GM23338 (cell line): ENCODE results near the gene HHIP. TPM values are rescaled to one million over a fixed set of nuclear protein-coding genes. Genes with fewer than 3 reads are reported as not detected.

Source experiments
- ATAC-seq: fragments of 200-7000 bp; cut with Tn5 transposase; 3 replicates; pipeline ENCODE4 v1.9.1; 2020
- DNase-seq: peaks from one replicate; pipeline ENCODE4 v3.0.0-alpha.2; 2015; ENCODE audit warnings: low spot score
- H2AFZ ChIP-seq: fragments of 200-600 bp; sonication (generic); 2 replicates; pipeline ENCODE4 v1.8.0; 2016; ENCODE audit warnings: antibody characterized with exemption, mild to moderate bottlenecking, moderate library complexity
- H3F3A ChIP-seq: fragments of 200-600 bp; sonication (generic); replicated peaks from 2 replicates; pipeline ENCODE4 v1.8.0; 2017; ENCODE audit warnings: antibody characterized with exemption, mixed run types, low read depth
- H3K27ac ChIP-seq: fragments of 200-600 bp; sonication (generic); 2 replicates; pipeline ENCODE4 v1.6.1; 2016; ENCODE audit warnings: low read depth
- H3K27me3 ChIP-seq: fragments of 200-600 bp; sonication (generic); 2 replicates; pipeline ENCODE4 v1.8.0; 2016; ENCODE audit warnings: mild to moderate bottlenecking, mixed run types, moderate library complexity; ENCODE audit not compliant: insufficient read depth
- H3K36me3 ChIP-seq: fragments of 200-600 bp; sonication (generic); 2 replicates; pipeline ENCODE4 v1.8.0; 2016; ENCODE audit warnings: mild to moderate bottlenecking; ENCODE audit not compliant: insufficient read depth
- H3K4me1 ChIP-seq: fragments of 200-600 bp; sonication (generic); 2 replicates; pipeline ENCODE4 v1.8.0; 2016; ENCODE audit warnings: mild to moderate bottlenecking, moderate library complexity; ENCODE audit not compliant: insufficient read depth
- H3K4me2 ChIP-seq: fragments of 200-600 bp; sonication (generic); 2 replicates; pipeline ENCODE4 v1.7.1; 2017; ENCODE audit warnings: mixed run types
- H3K4me3 ChIP-seq: fragments of 200-600 bp; sonication (generic); 2 replicates; pipeline ENCODE4 v1.6.1; 2016; ENCODE audit warnings: mixed run types
- H3K79me2 ChIP-seq: fragments of 200-600 bp; sonication (generic); replicated peaks from 2 replicates; pipeline ENCODE4 v1.8.0; 2017; ENCODE audit warnings: mild to moderate bottlenecking; ENCODE audit not compliant: insufficient read depth
- H3K9me2 ChIP-seq: fragments of 200-600 bp; sonication (generic); 2 replicates; pipeline ENCODE4 v1.8.0; 2017; ENCODE audit not compliant: insufficient read depth
- H4K20me1 ChIP-seq: fragments of 200-600 bp; sonication (generic); replicated peaks from 2 replicates; pipeline ENCODE4 v1.8.0; 2017; ENCODE audit warnings: mild to moderate bottlenecking; ENCODE audit not compliant: insufficient read depth
- H3K27ac Mint-ChIP-seq: 2 replicates; pipeline ENCODE4 v1.8.0; 2020; ENCODE audit warnings: inconsistent platforms, mild to moderate bottlenecking, moderate library complexity, mixed read lengths
- H3K27me3 Mint-ChIP-seq: 3 replicates; pipeline ENCODE4 v1.8.0; 2022; ENCODE audit warnings: low read depth, mild to moderate bottlenecking, moderate library complexity, mixed read lengths, inconsistent platforms; ENCODE audit not compliant: insufficient read depth, poor library complexity
- H3K36me3 Mint-ChIP-seq: 3 replicates; pipeline ENCODE4 v1.8.0; 2021; ENCODE audit warnings: low read depth, mild to moderate bottlenecking, inconsistent platforms, moderate library complexity, mixed read lengths
- H3K4me1 Mint-ChIP-seq: 3 replicates; pipeline ENCODE4 v1.8.0; 2020; ENCODE audit warnings: mild to moderate bottlenecking, inconsistent platforms, mixed read lengths
- H3K4me3 Mint-ChIP-seq: 3 replicates; pipeline ENCODE4 v1.8.0; 2021; ENCODE audit warnings: moderate library complexity, mild to moderate bottlenecking, inconsistent platforms, mixed read lengths
- H3K9me3 Mint-ChIP-seq: 3 replicates; pipeline ENCODE4 v1.8.0; 2020; ENCODE audit warnings: moderate library complexity, mild to moderate bottlenecking, inconsistent platforms, mixed read lengths
- CREB1 ChIP-seq: fragments of 250-450 bp; sonication (Bioruptor Pico); IDR thresholded peaks from 2 replicates; pipeline ENCODE4 v1.5.0; 2020; ENCODE audit warnings: low read depth, mild to moderate bottlenecking, moderate library complexity
- STAT1 ChIP-seq: IDR thresholded peaks from one replicate; pipeline ENCODE4 v1.6.1; 2016; ENCODE audit warnings: antibody characterized with exemption; ENCODE audit not compliant: unreplicated experiment
- ZNF331 ChIP-seq: fragments of 250-450 bp; sonication (Bioruptor Pico); IDR thresholded peaks from 2 replicates; pipeline ENCODE4 v1.5.0; 2020; ENCODE audit warnings: low read depth, mild to moderate bottlenecking, moderate library complexity
- polyA plus RNA-seq: library from polyadenylated mRNA; unstranded; fragments of >200 nt; fragmentation: Nextera tagmentation; extraction: Ambion mirVana; gene quantifications from 2 replicates; pipeline ENCODE4 v1.2.1, GENCODE V29; 2016
- total RNA-seq: library from RNA; depleted of rRNA; stranded (reverse); fragments of >200 nt; shearing (Covaris generic); gene quantifications from 2 replicates; pipeline ENCODE4 v1.2.3, GENCODE V29; 2014
- TF ChIP-seq, protein P1 (sequence below): IDR thresholded peaks from one replicate; pipeline ENCODE4 v1.6.1; 2018; ENCODE audit warnings: antibody characterized with exemption; ENCODE audit not compliant: unreplicated experiment
- TF ChIP-seq, protein P2 (sequence below): fragments of 250-450 bp; sonication (Bioruptor Pico); IDR thresholded peaks from 2 replicates; pipeline ENCODE4 v1.5.0; 2020; ENCODE audit warnings: mild to moderate bottlenecking, moderate library complexity

HHIP gene
- total and polyA plus RNA-seq, 2 experiments from 2014 or later, result 2.5 to 4.2 TPM

- no peak overlapping the region for H3K27ac Mint-ChIP-seq
- H3K4me1 Mint-ChIP-seq, result no peaks in the 10 kb centered on the region
- H3K27me3 ChIP-seq, result no peaks in the 10 kb centered on the region
- no peaks in the 10 kb centered on the region for H3K4me1 ChIP-seq
- no peak overlapping the region for H2AFZ ChIP-seq
- H3K27ac ChIP-seq, result no peak overlapping the region
- H3K4me3 ChIP-seq, result no peak overlapping the region
- no peaks in the 10 kb centered on the region for H3K79me2 ChIP-seq
- DNase-seq, result no peak
- ATAC-seq, result no peak
- H3K4me2 ChIP-seq, result no peak overlapping the region
- peaks cover 3% of the 10 kb centered on the region for H3K27me3 Mint-ChIP-seq
- H3K9me3 Mint-ChIP-seq, result no peaks in the 10 kb centered on the region
- no peaks in the 10 kb centered on the region for H3K9me2 ChIP-seq
- TF ChIP-seq, protein P1, sequence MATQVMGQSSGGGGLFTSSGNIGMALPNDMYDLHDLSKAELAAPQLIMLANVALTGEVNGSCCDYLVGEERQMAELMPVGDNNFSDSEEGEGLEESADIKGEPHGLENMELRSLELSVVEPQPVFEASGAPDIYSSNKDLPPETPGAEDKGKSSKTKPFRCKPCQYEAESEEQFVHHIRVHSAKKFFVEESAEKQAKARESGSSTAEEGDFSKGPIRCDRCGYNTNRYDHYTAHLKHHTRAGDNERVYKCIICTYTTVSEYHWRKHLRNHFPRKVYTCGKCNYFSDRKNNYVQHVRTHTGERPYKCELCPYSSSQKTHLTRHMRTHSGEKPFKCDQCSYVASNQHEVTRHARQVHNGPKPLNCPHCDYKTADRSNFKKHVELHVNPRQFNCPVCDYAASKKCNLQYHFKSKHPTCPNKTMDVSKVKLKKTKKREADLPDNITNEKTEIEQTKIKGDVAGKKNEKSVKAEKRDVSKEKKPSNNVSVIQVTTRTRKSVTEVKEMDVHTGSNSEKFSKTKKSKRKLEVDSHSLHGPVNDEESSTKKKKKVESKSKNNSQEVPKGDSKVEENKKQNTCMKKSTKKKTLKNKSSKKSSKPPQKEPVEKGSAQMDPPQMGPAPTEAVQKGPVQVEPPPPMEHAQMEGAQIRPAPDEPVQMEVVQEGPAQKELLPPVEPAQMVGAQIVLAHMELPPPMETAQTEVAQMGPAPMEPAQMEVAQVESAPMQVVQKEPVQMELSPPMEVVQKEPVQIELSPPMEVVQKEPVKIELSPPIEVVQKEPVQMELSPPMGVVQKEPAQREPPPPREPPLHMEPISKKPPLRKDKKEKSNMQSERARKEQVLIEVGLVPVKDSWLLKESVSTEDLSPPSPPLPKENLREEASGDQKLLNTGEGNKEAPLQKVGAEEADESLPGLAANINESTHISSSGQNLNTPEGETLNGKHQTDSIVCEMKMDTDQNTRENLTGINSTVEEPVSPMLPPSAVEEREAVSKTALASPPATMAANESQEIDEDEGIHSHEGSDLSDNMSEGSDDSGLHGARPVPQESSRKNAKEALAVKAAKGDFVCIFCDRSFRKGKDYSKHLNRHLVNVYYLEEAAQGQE, result no peak
- TF ChIP-seq, protein P2, sequence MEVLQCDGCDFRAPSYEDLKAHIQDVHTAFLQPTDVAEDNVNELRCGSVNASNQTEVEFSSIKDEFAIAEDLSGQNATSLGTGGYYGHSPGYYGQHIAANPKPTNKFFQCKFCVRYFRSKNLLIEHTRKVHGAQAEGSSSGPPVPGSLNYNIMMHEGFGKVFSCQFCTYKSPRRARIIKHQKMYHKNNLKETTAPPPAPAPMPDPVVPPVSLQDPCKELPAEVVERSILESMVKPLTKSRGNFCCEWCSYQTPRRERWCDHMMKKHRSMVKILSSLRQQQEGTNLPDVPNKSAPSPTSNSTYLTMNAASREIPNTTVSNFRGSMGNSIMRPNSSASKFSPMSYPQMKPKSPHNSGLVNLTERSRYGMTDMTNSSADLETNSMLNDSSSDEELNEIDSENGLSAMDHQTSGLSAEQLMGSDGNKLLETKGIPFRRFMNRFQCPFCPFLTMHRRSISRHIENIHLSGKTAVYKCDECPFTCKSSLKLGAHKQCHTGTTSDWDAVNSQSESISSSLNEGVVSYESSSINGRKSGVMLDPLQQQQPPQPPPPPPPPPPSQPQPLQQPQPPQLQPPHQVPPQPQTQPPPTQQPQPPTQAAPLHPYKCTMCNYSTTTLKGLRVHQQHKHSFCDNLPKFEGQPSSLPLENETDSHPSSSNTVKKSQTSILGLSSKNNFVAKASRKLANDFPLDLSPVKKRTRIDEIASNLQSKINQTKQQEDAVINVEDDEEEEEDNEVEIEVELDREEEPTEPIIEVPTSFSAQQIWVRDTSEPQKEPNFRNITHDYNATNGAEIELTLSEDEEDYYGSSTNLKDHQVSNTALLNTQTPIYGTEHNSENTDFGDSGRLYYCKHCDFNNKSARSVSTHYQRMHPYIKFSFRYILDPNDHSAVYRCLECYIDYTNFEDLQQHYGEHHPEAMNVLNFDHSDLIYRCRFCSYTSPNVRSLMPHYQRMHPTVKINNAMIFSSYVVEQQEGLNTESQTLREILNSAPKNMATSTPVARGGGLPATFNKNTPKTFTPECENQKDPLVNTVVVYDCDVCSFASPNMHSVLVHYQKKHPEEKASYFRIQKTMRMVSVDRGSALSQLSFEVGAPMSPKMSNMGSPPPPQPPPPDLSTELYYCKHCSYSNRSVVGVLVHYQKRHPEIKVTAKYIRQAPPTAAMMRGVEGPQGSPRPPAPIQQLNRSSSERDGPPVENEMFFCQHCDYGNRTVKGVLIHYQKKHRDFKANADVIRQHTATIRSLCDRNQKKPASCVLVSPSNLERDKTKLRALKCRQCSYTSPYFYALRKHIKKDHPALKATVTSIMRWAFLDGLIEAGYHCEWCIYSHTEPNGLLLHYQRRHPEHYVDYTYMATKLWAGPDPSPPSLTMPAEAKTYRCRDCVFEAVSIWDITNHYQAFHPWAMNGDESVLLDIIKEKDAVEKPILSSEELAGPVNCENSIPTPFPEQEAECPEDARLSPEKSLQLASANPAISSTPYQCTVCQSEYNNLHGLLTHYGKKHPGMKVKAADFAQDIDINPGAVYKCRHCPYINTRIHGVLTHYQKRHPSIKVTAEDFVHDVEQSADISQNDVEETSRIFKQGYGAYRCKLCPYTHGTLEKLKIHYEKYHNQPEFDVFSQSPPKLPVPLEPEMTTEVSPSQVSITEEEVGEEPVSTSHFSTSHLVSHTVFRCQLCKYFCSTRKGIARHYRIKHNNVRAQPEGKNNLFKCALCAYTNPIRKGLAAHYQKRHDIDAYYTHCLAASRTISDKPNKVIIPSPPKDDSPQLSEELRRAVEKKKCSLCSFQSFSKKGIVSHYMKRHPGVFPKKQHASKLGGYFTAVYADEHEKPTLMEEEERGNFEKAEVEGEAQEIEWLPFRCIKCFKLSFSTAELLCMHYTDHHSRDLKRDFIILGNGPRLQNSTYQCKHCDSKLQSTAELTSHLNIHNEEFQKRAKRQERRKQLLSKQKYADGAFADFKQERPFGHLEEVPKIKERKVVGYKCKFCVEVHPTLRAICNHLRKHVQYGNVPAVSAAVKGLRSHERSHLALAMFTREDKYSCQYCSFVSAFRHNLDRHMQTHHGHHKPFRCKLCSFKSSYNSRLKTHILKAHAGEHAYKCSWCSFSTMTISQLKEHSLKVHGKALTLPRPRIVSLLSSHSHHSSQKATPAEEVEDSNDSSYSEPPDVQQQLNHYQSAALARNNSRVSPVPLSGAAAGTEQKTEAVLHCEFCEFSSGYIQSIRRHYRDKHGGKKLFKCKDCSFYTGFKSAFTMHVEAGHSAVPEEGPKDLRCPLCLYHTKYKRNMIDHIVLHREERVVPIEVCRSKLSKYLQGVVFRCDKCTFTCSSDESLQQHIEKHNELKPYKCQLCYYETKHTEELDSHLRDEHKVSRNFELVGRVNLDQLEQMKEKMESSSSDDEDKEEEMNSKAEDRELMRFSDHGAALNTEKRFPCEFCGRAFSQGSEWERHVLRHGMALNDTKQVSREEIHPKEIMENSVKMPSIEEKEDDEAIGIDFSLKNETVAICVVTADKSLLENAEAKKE (CRISPR knock-in tag), result no peak
- TF ChIP-seq CREB1 (no peak), STAT1 (no peak), ZNF331 (CRISPR knock-in tag) (no peak)
- H4K20me1 ChIP-seq, result no peaks in the 10 kb centered on the region
- no peaks in the 10 kb centered on the region for H3F3A ChIP-seq
- no peaks in the 10 kb centered on the region for H3K36me3 Mint-ChIP-seq
- H3K4me3 Mint-ChIP-seq, result no peak overlapping the region
- no peaks in the 10 kb centered on the region for H3K36me3 ChIP-seq
Measured at GRCh38 chr4:144633215-144633614, 12.7 kb upstream of the HHIP start.
